DOHH2 (cell line): ENCODE data around the gene NECAP2.

ENCODE experiments used
- H3F3A ChIP-seq: fragments of 200-600 bp; sonication (generic), shearing (Covaris generic); 2 replicates; pipeline ENCODE4 v1.6.0; 2016; ENCODE audit warnings: antibody characterized with exemption, mild to moderate bottlenecking; ENCODE audit not compliant: control insufficient read depth, insufficient read depth
- H3K27ac ChIP-seq: fragments of 200-600 bp; sonication (generic); 2 replicates; pipeline ENCODE4 v1.5.1; 2014; ENCODE audit warnings: low read depth, mild to moderate bottlenecking, low read length, moderate library complexity
- H3K27me3 ChIP-seq: fragments of 200-600 bp; sonication (generic); 2 replicates; pipeline ENCODE4 v1.6.1; 2014; ENCODE audit warnings: mild to moderate bottlenecking, low read length, mixed read lengths; ENCODE audit not compliant: control insufficient read depth
- H3K36me3 ChIP-seq: fragments of 200-600 bp; sonication (generic); 2 replicates; pipeline ENCODE4 v1.6.1; 2014; ENCODE audit warnings: mild to moderate bottlenecking, low read length, moderate library complexity, mixed read lengths; ENCODE audit not compliant: control insufficient read depth
- H3K4me1 ChIP-seq: fragments of 200-600 bp; sonication (generic); 2 replicates; pipeline ENCODE4 v1.6.1; 2014; ENCODE audit warnings: mild to moderate bottlenecking, low read length, mixed read lengths; ENCODE audit not compliant: control insufficient read depth
- H3K4me2 ChIP-seq: fragments of 200-600 bp; sonication (generic); 2 replicates; pipeline ENCODE4 v1.6.0; 2014; ENCODE audit warnings: mild to moderate bottlenecking, low read length, moderate library complexity
- H3K4me3 ChIP-seq: fragments of 200-600 bp; sonication (generic); 2 replicates; pipeline ENCODE4 v1.5.1; 2014; ENCODE audit warnings: mild to moderate bottlenecking, low read length, mixed read lengths
- H3K79me2 ChIP-seq: fragments of 200-600 bp; sonication (generic); 2 replicates; pipeline ENCODE4 v1.6.1; 2014; ENCODE audit warnings: mild to moderate bottlenecking, low read length, mixed read lengths; ENCODE audit not compliant: control insufficient read depth
- H3K9me2 ChIP-seq: fragments of 200-600 bp; sonication (generic); replicated peaks from 2 replicates; pipeline ENCODE4 v1.6.1; 2014; ENCODE audit warnings: mild to moderate bottlenecking, low read length, mixed read lengths; ENCODE audit not compliant: control insufficient read depth
- H3K9me3 ChIP-seq: fragments of 200-600 bp; sonication (generic); 2 replicates; pipeline ENCODE4 v1.6.1; 2014; ENCODE audit warnings: antibody characterized with exemption, low read length, mixed read lengths; ENCODE audit not compliant: control insufficient read depth, insufficient read depth
- H4K20me1 ChIP-seq: fragments of 200-600 bp; sonication (generic); 2 replicates; pipeline ENCODE4 v1.6.0; 2014; ENCODE audit warnings: low read depth, mild to moderate bottlenecking, antibody characterized with exemption, low read length, moderate library complexity; ENCODE audit not compliant: control insufficient read depth, insufficient read depth
- EZH2phosphoT487 ChIP-seq: fragments of 200-600 bp; sonication (generic); IDR thresholded peaks from 2 replicates; pipeline ENCODE4 v1.6.1; 2017; ENCODE audit warnings: borderline replicate concordance, mild to moderate bottlenecking, antibody characterized with exemption, low read length, moderate library complexity, mixed read lengths
- TF ChIP-seq, protein P1 (sequence below): fragments of 200-600 bp; sonication (generic); IDR thresholded peaks from one replicate; pipeline ENCODE4 v1.5.1; 2014; ENCODE audit warnings: antibody characterized with exemption, mild to moderate bottlenecking, low read depth, low read length; ENCODE audit not compliant: poor library complexity, severe bottlenecking

Gene NECAP2

DNA sequence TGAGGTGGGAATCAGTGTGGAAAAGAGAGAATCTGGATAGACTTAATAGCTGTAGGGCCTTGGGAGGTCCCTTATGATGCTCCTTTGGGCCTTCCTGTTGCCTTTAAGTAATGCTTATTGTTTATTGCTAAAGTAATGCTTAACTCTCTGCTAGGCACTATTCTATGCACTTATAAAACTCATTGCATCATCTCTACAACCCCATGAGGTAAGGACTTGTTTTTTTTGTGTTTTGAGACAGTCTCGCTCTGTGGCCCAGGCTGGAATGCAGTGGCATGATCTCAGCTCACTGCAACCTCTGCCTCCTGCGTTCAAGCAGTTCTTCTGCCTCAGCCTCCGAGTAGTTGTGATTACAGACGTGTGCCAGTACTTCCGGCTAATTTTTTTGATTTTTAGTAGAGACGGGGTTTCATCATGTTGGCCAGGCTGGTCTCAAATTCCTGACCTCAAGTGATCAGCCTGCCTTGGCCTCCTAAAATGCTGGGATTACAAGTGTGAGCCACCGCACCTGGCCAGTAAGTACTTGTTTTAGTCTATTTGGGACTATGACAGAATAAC lies 22.3 kb downstream of the NECAP2 start:
- Histone ChIP-seq H3K36me3 (peaks cover 43% of the 10 kb centered on the region), H3K4me1 (no peaks in the 10 kb centered on the region), H3K27ac (no peak overlapping the region), H4K20me1 (no peaks in the 10 kb centered on the region), H3K9me2 (no peaks in the 10 kb centered on the region), H3K79me2 (no peaks in the 10 kb centered on the region), H3K27me3 (no peaks in the 10 kb centered on the region), H3K9me3 (no peaks in the 10 kb centered on the region), H3K4me2 (no peak overlapping the region), H3F3A (no peaks in the 10 kb centered on the region), H3K4me3 (no peak overlapping the region)
- TF ChIP-seq EZH2phosphoT487: no peak
- TF ChIP-seq, protein P1, sequence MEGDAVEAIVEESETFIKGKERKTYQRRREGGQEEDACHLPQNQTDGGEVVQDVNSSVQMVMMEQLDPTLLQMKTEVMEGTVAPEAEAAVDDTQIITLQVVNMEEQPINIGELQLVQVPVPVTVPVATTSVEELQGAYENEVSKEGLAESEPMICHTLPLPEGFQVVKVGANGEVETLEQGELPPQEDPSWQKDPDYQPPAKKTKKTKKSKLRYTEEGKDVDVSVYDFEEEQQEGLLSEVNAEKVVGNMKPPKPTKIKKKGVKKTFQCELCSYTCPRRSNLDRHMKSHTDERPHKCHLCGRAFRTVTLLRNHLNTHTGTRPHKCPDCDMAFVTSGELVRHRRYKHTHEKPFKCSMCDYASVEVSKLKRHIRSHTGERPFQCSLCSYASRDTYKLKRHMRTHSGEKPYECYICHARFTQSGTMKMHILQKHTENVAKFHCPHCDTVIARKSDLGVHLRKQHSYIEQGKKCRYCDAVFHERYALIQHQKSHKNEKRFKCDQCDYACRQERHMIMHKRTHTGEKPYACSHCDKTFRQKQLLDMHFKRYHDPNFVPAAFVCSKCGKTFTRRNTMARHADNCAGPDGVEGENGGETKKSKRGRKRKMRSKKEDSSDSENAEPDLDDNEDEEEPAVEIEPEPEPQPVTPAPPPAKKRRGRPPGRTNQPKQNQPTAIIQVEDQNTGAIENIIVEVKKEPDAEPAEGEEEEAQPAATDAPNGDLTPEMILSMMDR: no peak

DNA sequence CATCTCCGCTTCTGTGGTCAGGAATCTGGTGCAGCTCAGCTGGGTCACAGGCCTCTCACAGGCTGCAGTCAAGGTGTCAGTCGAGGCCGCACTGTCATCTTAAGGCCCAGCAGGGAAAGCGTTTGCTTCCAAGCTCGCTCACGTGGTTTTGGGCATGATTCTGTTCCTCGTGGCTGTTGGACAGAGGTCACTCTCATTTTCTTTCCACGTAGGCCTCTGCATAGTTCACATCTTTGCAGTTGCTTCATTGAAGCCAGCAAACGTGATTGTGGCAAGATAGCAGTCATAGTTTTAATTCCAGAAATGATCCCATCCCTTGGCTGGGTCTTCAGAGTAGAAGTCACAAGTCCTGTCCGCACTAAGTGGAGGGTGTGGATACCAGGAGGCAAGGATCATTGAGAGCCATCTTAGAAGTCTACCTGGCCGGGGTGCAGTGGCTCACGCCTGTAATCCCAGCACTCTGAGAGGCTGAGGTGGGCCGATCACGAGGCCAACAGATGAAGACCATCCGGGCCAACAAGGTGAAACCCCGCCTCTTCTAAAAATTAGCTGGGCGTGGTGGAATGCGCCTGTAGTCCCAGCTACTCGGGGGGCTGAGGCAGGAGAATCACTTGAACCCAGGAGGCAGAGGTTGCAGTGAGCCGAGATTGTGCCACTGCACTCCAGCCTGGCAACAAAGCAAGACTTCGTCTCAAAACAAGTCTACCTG lies 24.5 kb downstream of the NECAP2 start:
- Histone ChIP-seq H3K27ac (no peak overlapping the region), H3K79me2 (no peaks in the 10 kb centered on the region), H4K20me1 (no peaks in the 10 kb centered on the region), H3K4me1 (no peaks in the 10 kb centered on the region), H3K9me3 (no peaks in the 10 kb centered on the region), H3K9me2 (no peaks in the 10 kb centered on the region), H3K4me3 (no peak overlapping the region), H3K36me3 (peaks cover 20% of the 10 kb centered on the region), H3F3A (no peaks in the 10 kb centered on the region), H3K4me2 (no peak overlapping the region), H3K27me3 (no peaks in the 10 kb centered on the region)
- no peak for TF ChIP-seq EZH2phosphoT487
- TF ChIP-seq, protein P1: no peak

DNA sequence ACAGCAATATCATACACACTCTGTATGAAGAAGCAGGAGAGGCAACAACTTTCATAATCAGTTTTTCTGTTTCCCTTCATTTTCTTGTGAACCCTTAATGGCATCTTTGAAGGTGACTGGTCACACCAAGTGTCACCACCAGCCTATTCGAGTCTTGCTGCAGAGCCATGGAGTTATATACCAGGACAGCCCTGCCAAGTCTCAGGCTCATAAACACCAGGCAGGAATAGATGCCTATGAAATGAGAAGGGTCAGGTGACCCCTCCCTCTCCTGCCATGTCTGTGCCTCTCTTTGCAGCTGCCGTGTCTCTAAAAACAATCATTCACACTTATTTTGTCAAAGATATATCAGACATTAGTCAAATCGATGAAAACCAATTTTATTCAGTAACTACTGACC lies 28.0 kb downstream of the NECAP2 start:
- no peak overlapping the region for H3K4me2 ChIP-seq
- H3K27ac ChIP-seq: no peak overlapping the region
- no peaks in the 10 kb centered on the region; the same call in 1 of the 2 replicates for H3K36me3 ChIP-seq
- H3K79me2 ChIP-seq: no peaks in the 10 kb centered on the region
- no peaks in the 10 kb centered on the region for H4K20me1 ChIP-seq
- no peak for TF ChIP-seq EZH2phosphoT487
- TF ChIP-seq, protein P1: no peak
- no peak overlapping the region for H3K4me3 ChIP-seq
- no peaks in the 10 kb centered on the region for H3K4me1 ChIP-seq
- no peaks in the 10 kb centered on the region for H3K9me3 ChIP-seq
- H3K9me2 ChIP-seq: no peaks in the 10 kb centered on the region
- no peaks in the 10 kb centered on the region for H3K27me3 ChIP-seq
- no peaks in the 10 kb centered on the region for H3F3A ChIP-seq
